HCT116 (cell line): ENCODE results near the gene MYLK. TPM values are rescaled to one million over a fixed set of nuclear protein-coding genes. Genes with fewer than 3 reads are reported as not detected.

Experiments used
- ATAC-seq: fragments of 200-7000 bp; cut with Tn5 transposase; 2 replicates; pipeline ENCODE4 v1.9.1; 2020; ENCODE audit warnings: mild to moderate bottlenecking, moderate library complexity
- BruUV-seq: library from RNA; stranded (reverse); fragments of 400-500 nt; replicated peaks from 2 replicates; lab custom pipeline; 2021; lab: Mats Ljungman, UMichigan
- CTCF ChIA-PET: fragments of 300-600 bp; sonication (Branson Sonifier 250); formaldehyde crosslinking; loops from one replicate; lab custom pipeline; 2021; ENCODE audit warnings: antibody characterized with exemption; lab: Charles Lee
- POLR2A ChIA-PET: fragments of 300-600, 350-600 bp; sonication (Branson Sonifier 250); formaldehyde crosslinking; loops from one replicate; lab custom pipeline; 2021; ENCODE audit warnings: antibody characterized with exemption; lab: Charles Lee
- RAD21 ChIA-PET, 2 experiments: fragments of 300-600 bp; sonication (Branson Sonifier 250); formaldehyde crosslinking; loops; one replicate each; lab custom pipeline; 2023; ENCODE audit warnings: low total read pairs in 2 of 2; ENCODE audit not compliant: uncharacterized antibody in 2 of 2, unreplicated experiment in 2 of 2, low non-redundant PET in 1 of 2; lab: Charles Lee
- DNase-seq: peaks from one replicate; pipeline ENCODE4 v3.0.0-alpha.2; 2010; ENCODE audit warnings: low read depth, low spot score
- H2AFZ ChIP-seq: fragments of 200-600 bp; shearing (Covaris generic), sonication (generic); 2 replicates; pipeline ENCODE4 v1.6.1; 2017; ENCODE audit warnings: low read depth, mixed run types, mixed read lengths, antibody characterized with exemption, low read length; ENCODE audit not compliant: poor library complexity, severe bottlenecking
- H3K27ac ChIP-seq: 2 replicates; pipeline ENCODE4 v1.5.1; 2012; ENCODE audit warnings: low read depth, low read length
- H3K27me3 ChIP-seq: fragments of 200-600 bp; sonication (generic); 2 replicates; pipeline ENCODE4 v1.6.1; 2016; ENCODE audit warnings: mixed run types, low read length, mixed read lengths; ENCODE audit not compliant: insufficient read depth
- H3K36me3 ChIP-seq, 2 experiments: fragments of 200-500 bp in 1 of 2; fragments of 200-600 bp in 1 of 2; sonication (Bioruptor generic) in 1 of 2; sonication (generic) in 1 of 2; 2 replicates each; pipeline versions ENCODE4 v1.5.1 to v1.6.1; 2014 to 2016; ENCODE audit warnings: low read length in 2 of 2, inconsistent platforms in 1 of 2, mixed read lengths in 1 of 2, mixed run types in 1 of 2; ENCODE audit not compliant: insufficient read depth in 2 of 2, control insufficient read depth in 1 of 2
- H3K4me1 ChIP-seq, 2 experiments: fragments of 200-600 bp in 1 of 2; sonication (generic) in 1 of 2; 2 replicates each; pipeline versions ENCODE4 v1.5.1 to v1.6.1; 2012 to 2017; ENCODE audit warnings: low read length in 2 of 2, inconsistent platforms in 1 of 2, mild to moderate bottlenecking in 1 of 2, mixed read lengths in 1 of 2, mixed run types in 1 of 2, moderate library complexity in 1 of 2; ENCODE audit not compliant: insufficient read depth in 2 of 2, control insufficient read depth in 1 of 2
- H3K4me2 ChIP-seq: fragments of 200-600 bp; sonication (generic); 2 replicates; pipeline ENCODE4 v1.6.1; 2017; ENCODE audit warnings: mixed run types, low read length, mixed read lengths
- H3K4me3 ChIP-seq, 2 experiments: fragments of 200-600 bp in 1 of 2; sonication (generic) in 1 of 2; replicated peaks in 1 of 2; 2 replicates each; pipeline ENCODE4 v1.5.1; 2011 to 2016; ENCODE audit warnings: low read length in 2 of 2, control low read depth in 1 of 2, low read depth in 1 of 2, mild to moderate bottlenecking in 1 of 2, mixed read lengths in 1 of 2, mixed run types in 1 of 2
- H3K79me2 ChIP-seq: fragments of 200-600 bp; sonication (generic); 2 replicates; pipeline ENCODE4 v1.6.1; 2017; ENCODE audit warnings: mild to moderate bottlenecking, mixed run types, low read length, moderate library complexity, mixed read lengths; ENCODE audit not compliant: insufficient read depth
- H3K9ac ChIP-seq: fragments of 200-600 bp; sonication (generic); 2 replicates; pipeline ENCODE4 v1.6.1; 2016; ENCODE audit warnings: low read length, mixed read lengths
- H3K9me2 ChIP-seq: fragments of 200-600 bp; sonication (generic), shearing (Covaris generic); 2 replicates; pipeline ENCODE4 v1.6.1; 2017; ENCODE audit warnings: mixed run types, mild to moderate bottlenecking, moderate library complexity; ENCODE audit not compliant: insufficient read depth
- H3K9me3 ChIP-seq, 2 experiments: fragments of 200-500 bp in 1 of 2; fragments of 200-600 bp in 1 of 2; sonication (Bioruptor generic) in 1 of 2; sonication (generic) in 1 of 2; 2 replicates each; pipeline ENCODE4 v1.6.1; 2014 to 2017; ENCODE audit warnings: low read length in 2 of 2, mixed read lengths in 2 of 2, inconsistent platforms in 1 of 2, low read depth in 1 of 2, mild to moderate bottlenecking in 1 of 2, mixed run types in 1 of 2, moderate library complexity in 1 of 2; ENCODE audit not compliant: control insufficient read depth in 1 of 2, insufficient read depth in 1 of 2
- H4K20me1 ChIP-seq: fragments of 200-600 bp; sonication (generic), shearing (Covaris generic); 2 replicates; pipeline ENCODE4 v1.6.1; 2017; ENCODE audit warnings: mixed run types, mild to moderate bottlenecking, moderate library complexity; ENCODE audit not compliant: insufficient read depth
- ATF3 ChIP-seq: IDR thresholded peaks from 2 replicates; pipeline ENCODE4 v1.6.1; 2012
- CBX3 ChIP-seq: IDR thresholded peaks from 2 replicates; pipeline ENCODE4 v1.6.1; 2012; ENCODE audit warnings: low read depth
- CEBPB ChIP-seq: IDR thresholded peaks from 2 replicates; pipeline ENCODE4 v1.6.1; 2012; ENCODE audit warnings: low read depth
- CTCF ChIP-seq, 3 experiments: fragments of 200-600 bp in 1 of 3; sonication (generic) in 1 of 3; IDR thresholded peaks in 2 of 3; conservative IDR thresholded peaks in 1 of 3; 2 replicates each; pipeline ENCODE4 v1.5.1; 2012 to 2017; ENCODE audit warnings: low read depth in 2 of 3, low read length in 2 of 3, antibody characterized with exemption in 1 of 3, borderline replicate concordance in 1 of 3, control low read depth in 1 of 3, mild to moderate bottlenecking in 1 of 3, mixed read lengths in 1 of 3, mixed run types in 1 of 3, moderate library complexity in 1 of 3; ENCODE audit not compliant: insufficient read depth in 1 of 3
- EGR1 ChIP-seq: IDR thresholded peaks from 2 replicates; pipeline ENCODE4 v1.6.1; 2012; ENCODE audit warnings: low read depth
- EZH2 ChIP-seq: fragments of 200-600 bp; sonication (generic); IDR thresholded peaks from 2 replicates; pipeline ENCODE4 v1.6.1; 2017; ENCODE audit warnings: antibody characterized with exemption, mixed run types
- EZH2phosphoT487 ChIP-seq: fragments of 200-600 bp; IDR thresholded peaks from 2 replicates; pipeline ENCODE4 v1.6.1; 2018; ENCODE audit warnings: antibody characterized with exemption, borderline replicate concordance
- JUND ChIP-seq: IDR thresholded peaks from 2 replicates; pipeline ENCODE4 v1.6.1; 2012
- MAX ChIP-seq: IDR thresholded peaks from 2 replicates; pipeline ENCODE4 v1.6.1; 2012
- POLR2AphosphoS5 ChIP-seq: IDR thresholded peaks from 2 replicates; pipeline ENCODE4 v1.6.1; 2011; ENCODE audit warnings: mild to moderate bottlenecking, low read depth, low read length, moderate library complexity
- RAD21 ChIP-seq: IDR thresholded peaks from 2 replicates; pipeline ENCODE4 v1.6.1; 2012; ENCODE audit warnings: low read depth, mild to moderate bottlenecking
- REST ChIP-seq: IDR thresholded peaks from 2 replicates; pipeline ENCODE4 v1.6.1; 2012; ENCODE audit warnings: low read depth
- SP1 ChIP-seq: IDR thresholded peaks from 2 replicates; pipeline ENCODE4 v1.6.1; 2012; ENCODE audit warnings: low read depth
- SRF ChIP-seq: IDR thresholded peaks from 2 replicates; pipeline ENCODE4 v1.6.1; 2012; ENCODE audit warnings: low read depth
- TCF7L2 ChIP-seq: IDR thresholded peaks from 2 replicates; pipeline ENCODE4 v1.7.0; 2011; ENCODE audit warnings: borderline replicate concordance, inconsistent platforms; ENCODE audit not compliant: insufficient read depth, insufficient read length; ENCODE audit errors: extremely low read depth
- YY1 ChIP-seq: IDR thresholded peaks from 2 replicates; pipeline ENCODE4 v1.6.1; 2011; ENCODE audit warnings: low read length, low read depth, moderate library complexity, mild to moderate bottlenecking; ENCODE audit not compliant: insufficient replicate concordance; ENCODE audit errors: extremely low read depth
- ZBTB33 ChIP-seq: IDR thresholded peaks from 2 replicates; pipeline ENCODE4 v1.6.1; 2011; ENCODE audit warnings: mild to moderate bottlenecking, low read length, moderate library complexity; ENCODE audit not compliant: insufficient replicate concordance; ENCODE audit errors: extremely low read depth
- ZFX ChIP-seq: fragments of 450-650 bp; IDR thresholded peaks from 2 replicates; pipeline ENCODE4 v1.6.1; 2017
- ZNF274 ChIP-seq: fragments of 200-500 bp; sonication (Bioruptor generic); IDR thresholded peaks from 2 replicates; pipeline ENCODE4 v1.6.1; 2014; ENCODE audit warnings: mild to moderate bottlenecking, low read depth, low read length, inconsistent platforms
- intact Hi-C: fragments of 100-400 bp; cut with micrococcal nuclease; formaldehyde crosslinking; loops from 2 replicates; pipeline ENCODE4 v1.10.0; 2022
- total RNA-seq: library from RNA; stranded (reverse); gene quantifications from one replicate; pipeline ENCODE4 v1.2.1, GENCODE V29; 2021; ENCODE audit not compliant: unreplicated experiment

MYLK gene
- total RNA-seq, 1 experiment from 2014 or later: 3.8 TPM

- no TSS peak for BruUV-seq
- DNase-seq (no peak), ATAC-seq (no peak)
- H3K4me3 ChIP-seq: no peak overlapping the region
- H3K27ac ChIP-seq: no peak overlapping the region
- ChIA-PET RAD21 (no interaction called here), POLR2A (no interaction called here), CTCF (interaction anchor here (1.4 to 5.3 kb wide), 3 partner anchors 13 to 68 kb away, joined by 3 to 81 read pairs (median 49); no protein-coding TSS in a partner anchor)
- H4K20me1 ChIP-seq: no peaks in the 10 kb centered on the region
- H3K4me1 ChIP-seq: no peaks in the 10 kb centered on the region
- no peaks in the 10 kb centered on the region for H3K9me2 ChIP-seq
- intact Hi-C loops: no loop called here
- no peaks in the 10 kb centered on the region for H3K79me2 ChIP-seq
- H3K9me3 ChIP-seq: no peaks in the 10 kb centered on the region; a peak in 1 of 4 replicates
- TF ChIP-seq CEBPB (no peak), REST (no peak), ZNF274 (no peak), RAD21 (no peak), EZH2 (no peak), EGR1 (no peak), CBX3 (no peak), SRF (no peak), ZBTB33 (no peak), CTCF (IDR thresholded peaks at IDR 0.05 in 2 of 3, conservative IDR thresholded peaks at IDR 0.05 in 1 of 3; ENCODE audit: borderline replicate concordance in 1 of 3, insufficient read depth in 1 of 3, low read depth in 2 of 3, low read length in 2 of 3) (no peak), POLR2AphosphoS5 (no peak), TCF7L2 (no peak), SP1 (no peak), MAX (no peak), EZH2phosphoT487 (no peak), YY1 (no peak), ZFX (no peak), ATF3 (no peak), JUND (no peak)
- no peaks in the 10 kb centered on the region for H3K36me3 ChIP-seq
- H3K27me3 ChIP-seq: no peaks in the 10 kb centered on the region
- H3K4me2 ChIP-seq: no peak overlapping the region
- no peak overlapping the region for H2AFZ ChIP-seq
- no peak overlapping the region for H3K9ac ChIP-seq
Observed at GRCh38 chr3:123655400-123655799, 228.7 kb downstream of the MYLK start.
